Measurements from ENCODE around the gene PACRGL. TPM values are rescaled to one million over a fixed set of nuclear protein-coding genes. Genes with fewer than 3 reads are reported as not detected.
"Not testable (repeated sequence)": the region's sequence is repeated elsewhere in the genome, so short reads cannot be mapped to it uniquely, and the experiment has no call there.

Gene PACRGL
- polyA plus RNA-seq, 2 of the 4 experiments (the other 2 are of a cell fraction) = 15.1 to 21.8 TPM

DNA sequence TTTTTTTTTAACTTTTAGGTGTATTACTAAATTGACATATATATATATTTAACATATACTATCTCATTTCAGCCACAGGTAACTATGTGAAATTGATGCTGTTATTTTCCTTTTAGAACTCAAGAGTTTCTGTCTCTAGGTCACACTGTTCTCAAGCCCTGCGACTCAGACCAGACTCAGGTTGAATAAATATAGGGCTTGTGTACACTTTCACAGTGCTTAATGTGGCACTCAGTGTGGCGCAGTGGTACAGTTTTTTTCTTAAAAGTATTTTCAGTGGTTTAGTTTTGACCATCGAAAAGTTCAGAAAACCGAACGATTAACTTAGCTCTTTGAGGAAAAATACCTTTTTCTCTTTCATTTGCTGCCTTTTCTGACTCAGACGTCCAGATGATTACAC is 24.7 kb downstream of the PACRGL start:
- no peaks in the 10 kb centered on the region for H3K9me3 ChIP-seq
- TF ChIP-seq MAFK (IDR thresholded peaks at IDR 0.05; ENCODE audit: partially characterized antibody) (no peak), HOXA7 (CRISPR knock-in tag; IDR thresholded peaks at IDR 0.05) (no peak), HOXB13 (CRISPR knock-in tag; IDR thresholded peaks at IDR 0.05; ENCODE audit: low read depth) (no peak), TFCP2L1 (CRISPR knock-in tag; IDR thresholded peaks at IDR 0.05) (no peak), FOSB (CRISPR knock-in tag; IDR thresholded peaks at IDR 0.05) (no peak), MYC (IDR thresholded peaks at IDR 0.05; ENCODE audit: borderline replicate concordance, low read length) (no peak), JUNB (IDR thresholded peaks at IDR 0.05) (no peak), CBX2 (IDR thresholded peaks at IDR 0.05; ENCODE audit: borderline replicate concordance, low read depth) (no peak), PHF8 (IDR thresholded peaks at IDR 0.05; ENCODE audit: borderline replicate concordance, low read depth) (no peak), ESRRA (IDR thresholded peaks at IDR 0.05; ENCODE audit: borderline replicate concordance, low read length) (no peak)
- TF ChIP-seq, protein P1, sequence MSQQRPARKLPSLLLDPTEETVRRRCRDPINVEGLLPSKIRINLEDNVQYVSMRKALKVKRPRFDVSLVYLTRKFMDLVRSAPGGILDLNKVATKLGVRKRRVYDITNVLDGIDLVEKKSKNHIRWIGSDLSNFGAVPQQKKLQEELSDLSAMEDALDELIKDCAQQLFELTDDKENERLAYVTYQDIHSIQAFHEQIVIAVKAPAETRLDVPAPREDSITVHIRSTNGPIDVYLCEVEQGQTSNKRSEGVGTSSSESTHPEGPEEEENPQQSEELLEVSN (IDR thresholded peaks at IDR 0.05; ENCODE audit: borderline replicate concordance, low read depth) = no peak
- TF ChIP-seq, protein P2, sequence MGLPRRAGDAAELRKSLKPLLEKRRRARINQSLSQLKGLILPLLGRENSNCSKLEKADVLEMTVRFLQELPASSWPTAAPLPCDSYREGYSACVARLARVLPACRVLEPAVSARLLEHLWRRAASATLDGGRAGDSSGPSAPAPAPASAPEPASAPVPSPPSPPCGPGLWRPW (IDR thresholded peaks at IDR 0.05) = no peak
- no peak overlapping the region for H3K4me2 ChIP-seq
- H3K4me3 ChIP-seq = no peak overlapping the region
- H3K27ac ChIP-seq = no peak overlapping the region
- 96% methylated on average over 6 of the region's 6 CpGs for WGBS (ENCODE audit: missing lambda C conversion rate)
- no peak for FAIRE-seq
- no peak for DNase-seq (ENCODE audit: low read depth in 1 of 2, low spot score in 1 of 2)
- ChIA-PET POLR2A (no interaction called here), CTCF (no interaction called here)
- no peaks in the 10 kb centered on the region for H3K4me1 ChIP-seq
- no peak for ATAC-seq

DNA sequence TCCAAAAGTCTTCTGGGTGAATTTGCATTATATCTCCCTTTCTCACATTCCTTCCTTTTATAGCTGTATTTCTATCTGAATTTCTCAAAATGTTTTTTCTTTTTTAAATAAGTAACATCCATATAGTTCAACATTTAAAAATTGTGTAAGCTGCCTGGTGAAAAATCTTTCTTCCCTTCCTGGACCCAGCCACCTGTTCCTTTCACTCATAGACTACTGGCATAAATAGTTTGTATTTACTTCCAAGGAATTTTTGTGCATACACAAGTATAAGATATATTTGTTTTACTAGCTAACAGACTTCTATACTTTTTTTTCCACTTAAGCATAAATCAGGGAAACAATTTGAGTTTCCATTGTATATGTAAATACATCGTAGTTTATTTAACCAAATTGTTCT is 35.7 kb downstream of the PACRGL start:
- Histone ChIP-seq H3K4me3 (no peak overlapping the region), H3K4me2 (no peak overlapping the region), H3K4me1 (no peaks in the 10 kb centered on the region), H3K27ac (no peak overlapping the region), H3K9me3 (peaks cover 6% of the 10 kb centered on the region; the same call in 1 of the 3 replicates)
- DNase-seq (ENCODE audit: low read depth in 1 of 2, low spot score in 1 of 2) (no peak), ATAC-seq (no peak), FAIRE-seq (no peak)
- POLR2A ChIA-PET = no interaction called here
- 95% methylated on average over 1 of the region's 1 CpG for WGBS (ENCODE audit: missing lambda C conversion rate)
- no peak for TF ChIP-seq CHD4 (IDR thresholded peaks at IDR 0.05; ENCODE audit: borderline replicate concordance)
- CTCF ChIA-PET = no interaction called here

DNA sequence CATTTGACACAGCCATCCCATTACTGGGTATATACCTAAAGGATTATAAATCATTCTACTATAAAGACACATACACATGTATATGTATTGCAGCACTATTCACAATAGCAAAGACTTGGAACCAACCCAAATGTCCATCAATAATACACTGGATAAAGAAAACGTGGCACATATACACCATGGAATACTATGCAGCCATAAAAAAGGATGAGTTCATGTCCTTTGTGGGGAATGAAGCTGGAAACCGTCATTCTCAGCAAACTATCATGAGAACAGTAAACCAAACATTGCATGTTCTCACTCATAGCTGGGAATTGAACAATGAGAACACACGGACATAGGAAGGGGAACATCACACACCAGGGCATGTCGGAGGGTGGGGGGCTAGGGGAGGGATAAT is 45.7 kb downstream of the PACRGL start:
- H3K27ac ChIP-seq; H3K4me3 ChIP-seq; DNase-seq (ENCODE audit: low read depth in 1 of 2, low spot score in 1 of 2); H3K9me3 ChIP-seq; POLR2A ChIA-PET; FAIRE-seq; ATAC-seq; H3K4me2 ChIP-seq; H3K4me1 ChIP-seq: not testable (repeated sequence)
- 72% methylated on average over 3 of the region's 4 CpGs for WGBS (ENCODE audit: missing lambda C conversion rate)
- CTCF ChIA-PET = interaction anchor here (0.5 kb wide), 1 partner anchor 1643 kb away, joined by 4 read pairs; no protein-coding TSS in a partner anchor

DNA sequence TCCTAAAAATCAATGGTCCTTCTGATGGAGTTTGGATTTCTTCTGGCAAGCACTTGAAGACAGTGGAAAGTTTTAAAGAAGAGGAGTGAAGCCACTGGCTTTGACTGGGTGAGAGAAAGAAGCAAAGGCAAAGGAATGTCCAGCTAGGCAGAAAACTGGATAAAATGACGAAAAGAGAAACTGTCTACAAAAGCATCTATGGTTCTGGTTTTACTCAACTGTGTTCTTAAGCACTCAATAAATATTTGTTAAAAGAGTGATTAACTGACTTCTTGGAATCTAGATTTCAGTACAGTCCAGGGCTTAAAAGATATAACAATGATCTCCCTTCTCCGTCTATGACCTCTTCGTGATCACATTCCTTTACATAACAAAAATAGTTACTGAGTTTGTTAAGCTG is 52.4 kb downstream of the PACRGL start:
- Histone ChIP-seq H3K4me3 (no peak overlapping the region), H3K27ac (no peak overlapping the region), H3K4me2 (no peak overlapping the region), H3K4me1 (no peaks in the 10 kb centered on the region), H3K9me3 (no peaks in the 10 kb centered on the region)
- CTCF ChIA-PET = no interaction called here
- DNase-seq (ENCODE audit: low read depth in 1 of 2, low spot score in 1 of 2) (no peak), FAIRE-seq (no peak), ATAC-seq (no peak)
- no peak for TF ChIP-seq CHD2 (IDR thresholded peaks at IDR 0.05; ENCODE audit: low read length, partially characterized antibody)
- TF ChIP-seq, protein P3, sequence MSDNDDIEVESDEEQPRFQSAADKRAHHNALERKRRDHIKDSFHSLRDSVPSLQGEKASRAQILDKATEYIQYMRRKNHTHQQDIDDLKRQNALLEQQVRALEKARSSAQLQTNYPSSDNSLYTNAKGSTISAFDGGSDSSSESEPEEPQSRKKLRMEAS (IDR thresholded peaks at IDR 0.05) = no peak
- no peak for TF ChIP-seq RCOR1 (IDR thresholded peaks at IDR 0.05; ENCODE audit: low read depth, low read length)
- no peak for TF ChIP-seq CHD4 (IDR thresholded peaks at IDR 0.05; ENCODE audit: borderline replicate concordance)
- TF ChIP-seq ZNF302 (CRISPR knock-in tag; IDR thresholded peaks at IDR 0.05) = no peak
- TF ChIP-seq NFE2L2 (conservative IDR thresholded peaks at IDR 0.05; ENCODE audit: low read length) = no peak
- TF ChIP-seq BHLHE40 (IDR thresholded peaks at IDR 0.05; ENCODE audit: low read depth, low read length) = no peak
- no peak for TF ChIP-seq MYC (IDR thresholded peaks at IDR 0.05; ENCODE audit: borderline replicate concordance, low read length)
- TF ChIP-seq, protein P4, sequence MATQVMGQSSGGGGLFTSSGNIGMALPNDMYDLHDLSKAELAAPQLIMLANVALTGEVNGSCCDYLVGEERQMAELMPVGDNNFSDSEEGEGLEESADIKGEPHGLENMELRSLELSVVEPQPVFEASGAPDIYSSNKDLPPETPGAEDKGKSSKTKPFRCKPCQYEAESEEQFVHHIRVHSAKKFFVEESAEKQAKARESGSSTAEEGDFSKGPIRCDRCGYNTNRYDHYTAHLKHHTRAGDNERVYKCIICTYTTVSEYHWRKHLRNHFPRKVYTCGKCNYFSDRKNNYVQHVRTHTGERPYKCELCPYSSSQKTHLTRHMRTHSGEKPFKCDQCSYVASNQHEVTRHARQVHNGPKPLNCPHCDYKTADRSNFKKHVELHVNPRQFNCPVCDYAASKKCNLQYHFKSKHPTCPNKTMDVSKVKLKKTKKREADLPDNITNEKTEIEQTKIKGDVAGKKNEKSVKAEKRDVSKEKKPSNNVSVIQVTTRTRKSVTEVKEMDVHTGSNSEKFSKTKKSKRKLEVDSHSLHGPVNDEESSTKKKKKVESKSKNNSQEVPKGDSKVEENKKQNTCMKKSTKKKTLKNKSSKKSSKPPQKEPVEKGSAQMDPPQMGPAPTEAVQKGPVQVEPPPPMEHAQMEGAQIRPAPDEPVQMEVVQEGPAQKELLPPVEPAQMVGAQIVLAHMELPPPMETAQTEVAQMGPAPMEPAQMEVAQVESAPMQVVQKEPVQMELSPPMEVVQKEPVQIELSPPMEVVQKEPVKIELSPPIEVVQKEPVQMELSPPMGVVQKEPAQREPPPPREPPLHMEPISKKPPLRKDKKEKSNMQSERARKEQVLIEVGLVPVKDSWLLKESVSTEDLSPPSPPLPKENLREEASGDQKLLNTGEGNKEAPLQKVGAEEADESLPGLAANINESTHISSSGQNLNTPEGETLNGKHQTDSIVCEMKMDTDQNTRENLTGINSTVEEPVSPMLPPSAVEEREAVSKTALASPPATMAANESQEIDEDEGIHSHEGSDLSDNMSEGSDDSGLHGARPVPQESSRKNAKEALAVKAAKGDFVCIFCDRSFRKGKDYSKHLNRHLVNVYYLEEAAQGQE (IDR thresholded peaks at IDR 0.05) = no peak
- TF ChIP-seq POLR2A (IDR thresholded peaks at IDR 0.05; ENCODE audit: low read length) = no peak
- TF ChIP-seq JUNB (IDR thresholded peaks at IDR 0.05) = no peak
- TF ChIP-seq HEYL (CRISPR knock-in tag; IDR thresholded peaks at IDR 0.05) = no peak
- TF ChIP-seq EP300 (IDR thresholded peaks at IDR 0.05) = no peak
- no peak for TF ChIP-seq KDM1A (IDR thresholded peaks at IDR 0.05; ENCODE audit: low read depth)
- no peak for TF ChIP-seq NR3C1 (IDR thresholded peaks at IDR 0.05)
- POLR2A ChIA-PET = no interaction called here
- 88% methylated on average over 3 of the region's 3 CpGs for WGBS (ENCODE audit: missing lambda C conversion rate)

All from A549 (cell line).